ENCODE data around the gene ZBTB1.
"Not testable (repeated sequence)": the region's sequence is repeated elsewhere in the genome, so short reads cannot be mapped to it uniquely, and the experiment has no call there.

The ZBTB1 gene

GRCh38 chr14:64500088-64500487 lies 4.5 kb upstream of the ZBTB1 start:
- DNase-seq (ENCODE audit: low spot score): no peak

GRCh38 chr14:64501411-64502171 lies 3.0 kb upstream of the ZBTB1 start:
- DNase-seq (ENCODE audit: low spot score): peak; percentile 52

GRCh38 chr14:64502456-64502855 lies 2.1 kb upstream of the ZBTB1 start:
- no peak for DNase-seq (ENCODE audit: low spot score)

GRCh38 chr14:64502887-64503433 lies 1.6 kb upstream of the ZBTB1 start:
- no peak for DNase-seq (ENCODE audit: low spot score)

GRCh38 chr14:64503434-64504309 lies 898 bp upstream of the ZBTB1 start, which contains the start of gene ZBTB25:
TSS of gene ZBTB25 (minus strand) at chr14:64503838. CDS start at chr14:64490533, 13,305 bp downstream.
- DNase-seq (ENCODE audit: low spot score): peak; percentile 77

- DNase-seq (ENCODE audit: low spot score): peak; percentile 64
Measured at GRCh38 chr14:64504897-64505794, 576 bp downstream of the ZBTB1 start.

GRCh38 chr14:64506721-64507120 lies 2.2 kb downstream of the ZBTB1 start:
- no peak for DNase-seq (ENCODE audit: low spot score)

GRCh38 chr14:64507376-64508156 lies 3.0 kb downstream of the ZBTB1 start:
- DNase-seq (ENCODE audit: low spot score): no peak

- DNase-seq (ENCODE audit: low spot score): no peak
Measured at GRCh38 chr14:64508215-64508776, 3.7 kb downstream of the ZBTB1 start.

- DNase-seq (ENCODE audit: low spot score): no peak
Measured at GRCh38 chr14:64509036-64509435, 4.5 kb downstream of the ZBTB1 start.

GRCh38 chr14:64510825-64511671 lies 6.5 kb downstream of the ZBTB1 start:
- DNase-seq (ENCODE audit: low spot score): peak; percentile 24

GRCh38 chr14:64513271-64513670 lies 8.7 kb downstream of the ZBTB1 start:
- DNase-seq (ENCODE audit: low spot score): no peak

GRCh38 chr14:64515053-64515452 lies 10.5 kb downstream of the ZBTB1 start:
- no peak for DNase-seq (ENCODE audit: low spot score)

GRCh38 chr14:64516969-64517368 lies 12.4 kb downstream of the ZBTB1 start:
- no peak for DNase-seq (ENCODE audit: low spot score)

- DNase-seq (ENCODE audit: low spot score): not testable (repeated sequence)
Measured at GRCh38 chr14:64517667-64518066, 13.1 kb downstream of the ZBTB1 start.

- DNase-seq (ENCODE audit: low spot score): no peak
Measured at GRCh38 chr14:64518229-64518628, 13.7 kb downstream of the ZBTB1 start.

GRCh38 chr14:64520699-64521098 lies 16.1 kb downstream of the ZBTB1 start:
- DNase-seq (ENCODE audit: low spot score): no peak

- DNase-seq (ENCODE audit: low spot score): no peak
Measured at GRCh38 chr14:64522591-64523355, 18.2 kb downstream of the ZBTB1 start.

GRCh38 chr14:64525354-64525753 lies 20.8 kb downstream of the ZBTB1 start:
- no peak for DNase-seq (ENCODE audit: low spot score)

Measured in HuH-7 (cell line).